HG02943 (cell line): ENCODE data around the gene CES4A.
"Not testable (repeated sequence)": the region's sequence is repeated elsewhere in the genome, so short reads cannot be mapped to it uniquely, and the experiment has no call there.

Experiments used
- ATAC-seq: cut with Tn5 transposase; IDR thresholded peaks from one replicate; pipeline ENCODE4 v1.9.1; 2021; ENCODE audit warnings: mild to moderate bottlenecking, low read depth, moderate library complexity; ENCODE audit not compliant: unreplicated experiment

Gene CES4A

GRCh38 chr16:66983033-66983432, 5.4 kb upstream of the CES4A start:
- ATAC-seq = no peak

- no peak for ATAC-seq
Measured at GRCh38 chr16:66984892-66985311, 3.5 kb upstream of the CES4A start.

- ATAC-seq = no peak
Measured at GRCh38 chr16:66986559-66986958, 1.8 kb upstream of the CES4A start.

GRCh38 chr16:66991545-66992077, 3.2 kb downstream of the CES4A start:
- ATAC-seq = no peak

GRCh38 chr16:66993558-66993957, 5.2 kb downstream of the CES4A start:
- not testable (repeated sequence) for ATAC-seq

- no peak for ATAC-seq
Measured at GRCh38 chr16:66996324-66996982, 8.1 kb downstream of the CES4A start.

- no peak for ATAC-seq
Measured at GRCh38 chr16:66996983-66997358, 8.6 kb downstream of the CES4A start.

GRCh38 chr16:67000384-67001351, 12.3 kb downstream of the CES4A start:
- ATAC-seq = no peak

GRCh38 chr16:67001726-67002125, 13.3 kb downstream of the CES4A start:
- no peak for ATAC-seq

GRCh38 chr16:67006930-67007658, 18.7 kb downstream of the CES4A start:
- ATAC-seq = no peak

- ATAC-seq = no peak
Measured at GRCh38 chr16:67009158-67009557, 20.8 kb downstream of the CES4A start.

GRCh38 chr16:67011274-67011673, 22.9 kb downstream of the CES4A start:
- ATAC-seq = no peak

GRCh38 chr16:67013233-67013822, 24.9 kb downstream of the CES4A start:
- ATAC-seq = no peak

- ATAC-seq = no peak
Measured at GRCh38 chr16:67013823-67014633, 25.6 kb downstream of the CES4A start.

GRCh38 chr16:67014634-67015312, 26.4 kb downstream of the CES4A start:
- no peak for ATAC-seq

GRCh38 chr16:67015313-67015731, 26.9 kb downstream of the CES4A start:
- ATAC-seq = no peak

GRCh38 chr16:67016143-67016542, 27.8 kb downstream of the CES4A start:
- ATAC-seq = no peak

GRCh38 chr16:67016681-67017420, 28.5 kb downstream of the CES4A start:
- no peak for ATAC-seq
